Stimulated activated CD8-positive, alpha-beta memory T cell treated with anti-CD3 and anti-CD28 coated beads, Interleukin-7, amount 100 ng/mL, for 1 hour (primary cell): ENCODE measurements around the gene TRA2B.

Experiments
- DNase-seq, 2 donors: peaks; one replicate each; pipeline ENCODE4 v3.0.0-alpha.2; 2020; ENCODE audit warnings: low read depth in 2 of 2

TRA2B gene

GRCh38 chr3:185867650-185868049 is 70.2 kb downstream of the TRA2B start:
- no peak for DNase-seq

- DNase-seq = no peak
Measured at GRCh38 chr3:185866995-185867394, 70.8 kb downstream of the TRA2B start.

DNA sequence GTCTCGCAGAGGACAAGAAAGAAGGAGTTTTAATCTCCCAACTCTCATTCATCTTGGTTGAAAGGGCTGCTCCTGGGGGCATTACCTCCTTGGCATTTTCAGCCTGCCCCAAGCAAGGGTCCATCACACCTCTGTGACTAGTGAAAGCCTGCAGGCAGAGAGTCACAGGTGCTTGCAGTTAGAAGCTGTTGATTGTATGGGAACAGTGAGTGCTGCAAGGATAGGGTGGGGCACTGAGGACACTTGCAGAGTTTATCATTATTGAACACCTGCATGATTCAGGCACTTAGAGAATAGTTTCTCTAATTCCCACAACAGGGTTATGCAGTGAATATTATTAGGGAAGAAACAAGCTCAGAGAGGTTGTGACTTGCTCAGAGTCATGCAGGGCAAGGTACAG is 71.3 kb downstream of the TRA2B start:
- DNase-seq = no peak
